DND-41 (cell line): ENCODE data around the gene CSNK1G2.

ENCODE experiments used
- ATAC-seq: fragments of 200-7000 bp; cut with Tn5 transposase; 3 replicates; pipeline ENCODE4 v1.9.1; 2021; ENCODE audit warnings: low read depth; ENCODE audit not compliant: insufficient read depth
- DNase-seq: peaks from one replicate; pipeline ENCODE4 v3.0.0-alpha.2; 2020
- H2AFZ ChIP-seq: 2 replicates; pipeline ENCODE4 v1.6.0; 2012; ENCODE audit warnings: low read depth, low read length
- H3K27ac ChIP-seq: 2 replicates; pipeline ENCODE4 v1.5.1; 2012; ENCODE audit warnings: low read length, inconsistent platforms
- H3K27me3 ChIP-seq: fragments of 200-600 bp; sonication (generic); 2 replicates; pipeline ENCODE4 v1.6.0; 2012; ENCODE audit warnings: low read length, mild to moderate bottlenecking, inconsistent platforms; ENCODE audit not compliant: insufficient read depth, poor library complexity
- H3K36me3 ChIP-seq: 2 replicates; pipeline ENCODE4 v1.5.1; 2012; ENCODE audit warnings: low read length, inconsistent platforms; ENCODE audit not compliant: insufficient read depth
- H3K4me1 ChIP-seq: 2 replicates; pipeline ENCODE4 v1.5.1; 2012; ENCODE audit warnings: mild to moderate bottlenecking, low read length; ENCODE audit not compliant: insufficient read depth
- H3K4me2 ChIP-seq: 2 replicates; pipeline ENCODE4 v1.6.0; 2012; ENCODE audit warnings: mild to moderate bottlenecking, moderate library complexity, low read length, inconsistent platforms; ENCODE audit not compliant: insufficient read depth
- H3K4me3 ChIP-seq, 2 experiments: fragments of 200-600 bp in 1 of 2; shearing (Covaris generic) in 1 of 2; 2 replicates each; pipeline ENCODE4 v1.5.1; 2012 to 2016; ENCODE audit warnings: inconsistent platforms in 2 of 2, low read length in 2 of 2, mild to moderate bottlenecking in 2 of 2, low read depth in 1 of 2, moderate library complexity in 1 of 2
- H3K79me2 ChIP-seq: 2 replicates; pipeline ENCODE4 v1.6.0; 2012; ENCODE audit warnings: low read length, inconsistent platforms; ENCODE audit not compliant: insufficient read depth
- H3K9ac ChIP-seq: 2 replicates; pipeline ENCODE4 v1.6.0; 2012; ENCODE audit warnings: low read depth, mild to moderate bottlenecking, inconsistent platforms, low read length, moderate library complexity
- H3K9me3 ChIP-seq: 2 replicates; pipeline ENCODE4 v1.5.1; 2012; ENCODE audit warnings: low read length, moderate library complexity, mild to moderate bottlenecking, inconsistent platforms; ENCODE audit not compliant: insufficient read depth, severe bottlenecking
- H4K20me1 ChIP-seq: 2 replicates; pipeline ENCODE4 v1.6.0; 2012; ENCODE audit warnings: low read length; ENCODE audit not compliant: insufficient read depth
- EZH2 ChIP-seq: IDR thresholded peaks from 3 replicates; pipeline ENCODE4 v1.6.1; 2012; ENCODE audit warnings: borderline replicate concordance, low read depth, mild to moderate bottlenecking, moderate library complexity, low read length, inconsistent platforms; ENCODE audit not compliant: severe bottlenecking
- TF ChIP-seq, protein P1 (sequence below): IDR thresholded peaks from 2 replicates; pipeline ENCODE4 v1.5.1; 2012; ENCODE audit warnings: borderline replicate concordance, low read length, moderate library complexity, mild to moderate bottlenecking; ENCODE audit not compliant: poor library complexity, severe bottlenecking; ENCODE audit errors: extremely low read depth

CSNK1G2 gene

GRCh38 chr19:2014131-2014571 is 73.2 kb downstream of the CSNK1G2 start:
- DNase-seq: no peak
- H3K27me3 ChIP-seq: no peaks in the 10 kb centered on the region
- H3K9ac ChIP-seq: peak overlapping the region; percentile 70; the same call in 1 of the 2 replicates
- peak overlapping the region; percentile 65 to 79; a peak in 3 of 4 replicates for H3K4me3 ChIP-seq
- TF ChIP-seq, protein P1, sequence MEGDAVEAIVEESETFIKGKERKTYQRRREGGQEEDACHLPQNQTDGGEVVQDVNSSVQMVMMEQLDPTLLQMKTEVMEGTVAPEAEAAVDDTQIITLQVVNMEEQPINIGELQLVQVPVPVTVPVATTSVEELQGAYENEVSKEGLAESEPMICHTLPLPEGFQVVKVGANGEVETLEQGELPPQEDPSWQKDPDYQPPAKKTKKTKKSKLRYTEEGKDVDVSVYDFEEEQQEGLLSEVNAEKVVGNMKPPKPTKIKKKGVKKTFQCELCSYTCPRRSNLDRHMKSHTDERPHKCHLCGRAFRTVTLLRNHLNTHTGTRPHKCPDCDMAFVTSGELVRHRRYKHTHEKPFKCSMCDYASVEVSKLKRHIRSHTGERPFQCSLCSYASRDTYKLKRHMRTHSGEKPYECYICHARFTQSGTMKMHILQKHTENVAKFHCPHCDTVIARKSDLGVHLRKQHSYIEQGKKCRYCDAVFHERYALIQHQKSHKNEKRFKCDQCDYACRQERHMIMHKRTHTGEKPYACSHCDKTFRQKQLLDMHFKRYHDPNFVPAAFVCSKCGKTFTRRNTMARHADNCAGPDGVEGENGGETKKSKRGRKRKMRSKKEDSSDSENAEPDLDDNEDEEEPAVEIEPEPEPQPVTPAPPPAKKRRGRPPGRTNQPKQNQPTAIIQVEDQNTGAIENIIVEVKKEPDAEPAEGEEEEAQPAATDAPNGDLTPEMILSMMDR: no peak
- H3K4me1 ChIP-seq: peaks cover 43% of the 10 kb centered on the region
- peaks cover 39% of the 10 kb centered on the region for H4K20me1 ChIP-seq
- peaks cover 67% of the 10 kb centered on the region for H3K79me2 ChIP-seq
- H2AFZ ChIP-seq: no peak overlapping the region
- no peak; the same call in 2 of the 3 replicates for ATAC-seq
- no peaks in the 10 kb centered on the region for H3K9me3 ChIP-seq
- H3K36me3 ChIP-seq: peaks cover 27% of the 10 kb centered on the region
- peak overlapping the region; percentile 98 for H3K4me2 ChIP-seq
- 0 out of 2 replicates have a peak overlapping the region, but pooled peaks have one; percentile 41 for H3K27ac ChIP-seq

GRCh38 chr19:2014731-2015607 is 74.0 kb downstream of the CSNK1G2 start:
- DNase-seq (peak; percentile 51), ATAC-seq (peak; percentile 45)
- H3K79me2 ChIP-seq: peaks cover 60% of the 10 kb centered on the region
- H3K9me3 ChIP-seq: no peaks in the 10 kb centered on the region
- H4K20me1 ChIP-seq: peaks cover 34% of the 10 kb centered on the region
- no peaks in the 10 kb centered on the region for H3K27me3 ChIP-seq
- H3K36me3 ChIP-seq: peaks cover 27% of the 10 kb centered on the region
- peak overlapping the region; percentile 65 to 79; a peak in 3 of 4 replicates for H3K4me3 ChIP-seq
- TF ChIP-seq, protein P1: no peak
- TF ChIP-seq EZH2: no peak
- peak overlapping the region; percentile 70 for H3K9ac ChIP-seq
- H3K27ac ChIP-seq: peak overlapping the region; percentile 80
- H2AFZ ChIP-seq: peak overlapping the region; percentile 71; the same call in 1 of the 2 replicates
- H3K4me1 ChIP-seq: peaks cover 51% of the 10 kb centered on the region
- H3K4me2 ChIP-seq: peak overlapping the region; percentile 98

GRCh38 chr19:2015608-2015950 is 74.6 kb downstream of the CSNK1G2 start, which contains the start of gene BTBD2:
Gene BTBD2, minus strand, starts transcription at chr19:2015714. Its CDS starts 11 bp downstream, at chr19:2015703.
- no peaks in the 10 kb centered on the region for H3K9me3 ChIP-seq
- H3K4me2 ChIP-seq: peak within 1 kb of the TSS; percentile 98
- peaks cover 53% of the 10 kb centered on the region for H3K79me2 ChIP-seq
- H3K27me3 ChIP-seq: no peaks in the 10 kb centered on the region
- H2AFZ ChIP-seq: peak within 1 kb of the TSS; percentile 71
- peak within 1 kb of the TSS; percentile 70 for H3K9ac ChIP-seq
- H3K4me3 ChIP-seq: peak within 1 kb of the TSS; percentile 79 to 82; a peak in 3 of 4 replicates
- peaks cover 50% of the 10 kb centered on the region for H3K4me1 ChIP-seq
- H4K20me1 ChIP-seq: peaks cover 29% of the 10 kb centered on the region
- DNase-seq (peak; percentile 72), ATAC-seq (no peak)
- peak within 1 kb of the TSS; percentile 81 for H3K27ac ChIP-seq
- TF ChIP-seq, protein P1: no peak
- no peak for TF ChIP-seq EZH2
- peaks cover 23% of the 10 kb centered on the region for H3K36me3 ChIP-seq
